Right renal pelvis (tissue), 4 donors: ENCODE results near the gene NKAIN2. TPM values are rescaled to one million over a fixed set of nuclear protein-coding genes. Genes with fewer than 3 reads are reported as not detected.
"Not testable (repeated sequence)": the region's sequence is repeated elsewhere in the genome, so short reads cannot be mapped to it uniquely, and the experiment has no call there.

ENCODE experiments used
- DNase-seq, 4 donors: peaks; one replicate each; pipeline ENCODE4 v3.0.0-alpha.2; 2013; ENCODE audit warnings: low read depth in 4 of 4, low spot score in 3 of 4, missing footprints in 1 of 4
- polyA plus RNA-seq, 4 donors: library from polyadenylated mRNA; unstranded; fragments of 120-200 nt; gene quantifications; one replicate each; pipeline ENCODE4 v1.2.1, GENCODE V29; 2013; ENCODE audit not compliant: insufficient read length in 4 of 4

Gene NKAIN2
- polyA plus RNA-seq, 4 donors: 16.1 to 34.6 (median 23.6) TPM

DNA sequence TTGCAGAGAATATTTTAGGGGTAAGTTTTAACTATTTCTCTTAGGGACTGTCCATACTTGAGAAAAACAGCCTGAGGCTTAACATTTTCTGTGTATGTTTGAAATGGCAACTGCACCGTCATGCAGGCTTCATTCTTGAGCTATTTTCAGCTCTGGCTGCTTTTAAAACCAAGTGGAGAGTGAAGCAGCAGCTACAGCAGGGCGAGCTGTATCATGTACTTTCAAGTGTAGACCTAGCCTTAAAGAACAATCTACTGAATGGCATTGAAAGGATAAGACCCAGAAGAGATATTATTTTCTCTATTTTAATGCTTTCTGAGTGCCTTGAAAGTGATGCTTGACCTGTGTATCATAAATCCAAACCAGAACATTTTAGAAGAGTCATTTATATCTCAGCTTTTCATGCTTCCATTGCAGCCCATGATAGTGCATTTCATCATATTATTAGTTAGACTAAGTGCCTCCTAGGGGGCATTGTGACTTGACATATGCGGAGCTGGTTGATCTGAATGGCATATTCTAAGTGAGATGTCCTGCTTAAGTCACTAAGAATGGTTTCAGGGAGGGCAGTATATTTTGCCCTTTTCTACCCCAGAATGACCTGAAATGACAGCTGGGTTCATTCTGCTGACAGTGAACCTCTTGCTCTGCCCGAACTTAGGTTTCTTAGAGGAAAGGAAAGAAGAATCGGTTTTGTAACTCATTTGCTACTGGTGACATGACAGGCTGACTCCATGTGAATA, 85.3 kb downstream of the NKAIN2 start:
- DNase-seq: no peak

DNA sequence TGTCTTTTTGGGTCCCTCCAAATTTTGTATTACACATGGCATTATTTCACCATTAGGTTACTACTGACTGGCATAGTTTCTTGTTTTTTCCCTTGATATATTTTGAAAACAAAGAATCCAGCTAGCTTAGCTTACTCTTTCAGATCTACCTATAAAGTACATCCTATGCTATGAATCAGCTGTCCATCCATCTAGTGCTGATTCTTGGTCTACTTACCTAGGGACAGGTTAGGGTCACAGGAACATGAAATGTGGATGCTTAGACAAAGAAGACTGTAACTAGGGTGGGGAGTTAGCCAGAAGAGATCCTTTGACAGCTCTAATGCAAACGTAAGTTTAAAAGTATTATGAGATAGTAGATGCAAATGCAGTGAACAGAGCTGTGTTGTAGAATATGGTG, 91.7 kb downstream of the NKAIN2 start:
- no peak for DNase-seq

DNA sequence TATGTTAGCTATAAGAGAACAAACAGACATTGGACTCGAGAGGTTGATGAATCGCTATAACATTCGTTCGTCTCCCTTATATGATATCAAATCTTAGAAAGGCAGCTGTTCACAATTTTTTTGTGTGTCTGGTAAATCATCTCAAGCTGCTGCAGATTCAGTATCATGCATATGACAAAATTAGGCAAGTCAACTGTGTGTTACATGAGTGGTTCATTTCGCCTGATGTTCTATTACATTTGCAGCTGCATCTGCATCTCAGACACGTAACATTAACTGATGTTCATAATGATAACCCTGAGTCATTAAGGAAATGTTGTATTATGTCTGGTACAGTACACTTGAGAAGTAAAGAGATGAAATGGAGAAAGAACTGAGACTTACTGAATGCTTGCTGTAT, 92.1 kb downstream of the NKAIN2 start:
- DNase-seq: no peak

DNA sequence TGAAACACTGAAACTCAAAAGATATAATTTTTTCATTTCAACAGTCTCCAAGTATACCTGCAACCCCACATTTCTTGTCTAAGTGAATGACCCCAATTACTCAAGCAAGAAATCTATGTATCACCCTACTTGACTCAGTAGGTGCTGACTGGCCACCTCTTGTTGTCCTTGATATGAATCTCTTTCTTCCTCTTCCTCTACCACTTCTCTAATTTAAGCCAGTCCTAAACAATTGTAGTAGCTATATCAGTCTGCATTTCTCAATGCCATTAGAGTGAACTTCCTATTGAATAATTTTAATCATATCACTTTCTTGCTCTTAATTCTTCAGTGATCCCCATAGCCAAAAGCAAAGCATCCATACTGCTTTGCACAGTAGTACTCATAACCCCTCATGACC, 93.2 kb downstream of the NKAIN2 start:
- no peak for DNase-seq

DNA sequence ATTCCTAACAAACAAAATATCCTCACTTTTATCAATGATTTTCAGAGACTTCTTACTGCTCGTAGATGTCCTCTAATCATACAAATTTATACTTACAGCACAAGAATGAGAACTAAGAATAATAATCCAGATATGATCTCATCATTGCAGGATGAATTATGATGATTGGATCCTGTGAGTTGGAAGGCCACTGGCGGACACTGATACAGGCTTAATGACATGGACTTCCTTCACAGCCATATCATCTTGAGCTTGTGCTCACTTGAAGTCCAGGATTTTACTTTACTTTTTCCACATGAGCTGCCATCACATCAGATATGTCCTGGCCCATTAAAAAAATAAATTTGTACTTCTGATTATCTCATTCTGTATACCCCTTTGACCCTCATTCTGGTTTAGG, 94.3 kb downstream of the NKAIN2 start:
- no peak for DNase-seq

DNA sequence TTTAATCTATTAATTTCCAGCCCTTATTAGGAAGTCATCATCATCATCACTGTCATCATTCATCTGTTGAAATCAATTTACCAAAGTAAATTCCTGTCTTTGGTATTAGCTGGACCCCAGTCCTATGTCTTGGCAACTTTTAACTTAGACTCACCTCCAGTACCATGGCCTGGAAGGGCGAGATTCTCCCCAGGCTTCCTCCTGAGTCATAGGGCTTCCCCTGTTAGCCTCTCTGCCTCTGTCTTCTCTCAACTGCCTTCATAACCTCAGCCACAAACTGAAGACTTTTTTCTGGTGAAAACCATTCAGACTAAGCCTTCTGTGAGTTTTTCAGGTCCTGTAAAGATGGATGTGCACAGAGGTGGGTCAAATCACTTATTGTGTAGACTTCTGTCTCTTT, 95.0 kb downstream of the NKAIN2 start:
- DNase-seq: no peak

DNA sequence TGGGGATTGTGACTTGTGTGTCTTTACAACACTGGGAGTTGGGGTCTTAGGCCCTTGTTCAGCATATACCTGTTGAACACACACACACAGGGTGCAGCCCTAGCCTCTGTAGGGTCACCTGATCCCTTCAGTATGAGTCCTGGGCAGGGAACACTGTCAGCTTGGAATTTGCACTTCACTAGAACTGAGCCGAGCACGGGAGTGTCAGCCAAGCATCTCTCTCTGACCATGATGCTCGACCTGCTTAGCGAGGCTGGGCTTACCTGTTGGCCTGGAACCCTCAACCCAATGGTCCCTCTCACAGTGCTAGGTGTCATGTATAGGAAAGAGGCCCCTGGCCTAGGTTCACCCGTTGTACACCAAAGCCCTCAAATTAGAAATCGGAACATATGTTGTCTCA, 96.1 kb downstream of the NKAIN2 start:
- DNase-seq: no peak

DNA sequence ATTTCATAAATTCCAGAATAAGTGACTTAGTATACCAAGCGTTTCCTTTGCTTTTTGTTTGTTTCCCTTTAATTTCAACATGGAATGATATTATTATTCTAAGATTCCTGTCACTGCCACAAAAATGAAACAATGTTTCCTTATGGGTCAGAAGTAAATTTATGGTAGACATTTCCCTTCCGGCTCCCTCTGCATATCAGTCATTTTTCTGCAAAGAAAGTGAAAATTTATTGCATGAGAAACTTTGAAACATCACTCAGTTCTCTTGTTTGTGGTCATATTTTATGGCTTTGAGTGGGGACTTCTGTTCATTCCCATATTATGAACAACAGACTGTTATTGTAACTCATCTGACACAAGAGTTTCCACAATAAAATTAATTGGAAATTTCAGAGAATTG, 97.8 kb downstream of the NKAIN2 start:
- DNase-seq: no peak

DNA sequence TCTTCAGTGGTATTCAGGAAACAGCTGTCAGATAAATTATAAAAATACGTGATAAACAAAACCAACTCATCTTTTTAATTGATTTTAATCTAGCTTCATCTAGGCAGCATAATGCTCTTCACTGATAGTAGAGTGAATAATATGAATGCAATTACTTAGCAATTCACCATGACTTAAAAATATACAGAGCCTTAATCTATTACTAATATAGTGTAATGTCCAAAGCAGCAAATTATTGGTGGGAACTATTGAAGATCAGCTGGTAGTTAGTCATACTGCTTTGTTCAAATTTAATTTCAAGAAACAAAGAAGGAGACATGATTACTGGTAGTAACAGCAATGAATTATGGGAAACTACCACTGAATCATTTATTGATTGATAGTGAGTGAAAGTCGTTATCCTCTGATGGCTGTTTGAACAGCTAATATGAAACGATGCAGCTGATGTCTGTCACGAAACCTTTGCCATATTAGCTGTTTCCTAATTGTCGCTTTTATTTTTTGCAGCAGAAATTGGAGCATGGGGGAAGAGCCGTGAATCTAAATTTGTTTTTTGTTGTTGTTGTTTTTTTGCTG, 99.2 kb downstream of the NKAIN2 start:
- DNase-seq: no peak

DNA sequence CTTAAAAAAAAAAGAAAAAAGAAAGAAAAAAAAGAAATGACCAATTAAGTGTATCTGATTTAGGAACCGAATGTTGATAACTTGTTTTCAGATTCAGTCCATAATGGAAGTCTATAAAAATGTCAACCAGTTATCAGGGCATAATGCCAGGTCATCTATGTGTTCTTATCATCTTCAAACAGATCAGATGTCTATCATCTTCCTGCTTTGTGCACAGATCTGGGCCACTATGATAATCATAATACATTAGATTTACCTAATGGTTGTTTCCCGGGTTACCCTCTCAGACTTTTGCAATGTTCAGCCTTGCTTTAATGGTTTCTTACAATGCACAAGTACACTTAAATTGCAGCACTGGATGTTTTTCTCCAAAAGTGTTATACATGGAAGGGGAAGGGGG, 100.6 kb downstream of the NKAIN2 start:
- no peak for DNase-seq

DNA sequence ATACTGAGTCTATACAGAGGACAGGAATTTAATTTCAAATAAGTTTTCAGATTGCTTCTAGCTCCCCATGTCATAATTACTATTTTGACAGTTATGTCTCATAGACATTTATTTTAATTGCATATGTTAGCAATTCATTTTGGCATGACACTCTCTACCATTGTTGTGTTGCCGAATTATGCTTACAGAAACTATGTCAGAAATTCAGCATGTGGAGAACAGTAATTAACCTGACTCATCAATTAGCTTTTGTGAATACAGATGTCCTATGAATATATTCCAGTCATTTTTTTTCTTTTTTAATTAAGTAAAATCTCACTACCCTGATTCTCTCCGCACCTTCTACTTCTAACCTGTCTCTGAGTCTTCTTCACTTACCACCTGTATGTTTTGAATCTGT, 105.1 kb downstream of the NKAIN2 start:
- DNase-seq: no peak

DNA sequence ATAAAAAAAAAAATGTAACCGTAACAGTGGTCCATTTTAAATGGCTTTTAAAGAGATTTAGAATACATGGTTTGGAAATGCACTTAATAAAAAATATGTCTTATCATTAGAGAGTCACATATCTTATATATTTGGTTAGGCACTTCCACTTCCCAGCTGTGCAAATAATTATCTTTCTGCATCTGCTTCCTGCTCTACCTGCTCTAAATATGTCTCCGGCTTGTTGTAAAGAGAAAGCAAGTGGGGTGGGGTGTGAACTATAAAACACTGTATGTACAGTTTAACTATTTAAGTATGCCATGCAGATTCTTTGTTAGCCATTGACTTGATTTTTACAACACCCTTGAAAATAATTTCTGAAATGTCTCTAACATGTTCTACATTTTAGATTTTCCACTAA, 106.3 kb downstream of the NKAIN2 start:
- DNase-seq: no peak

DNA sequence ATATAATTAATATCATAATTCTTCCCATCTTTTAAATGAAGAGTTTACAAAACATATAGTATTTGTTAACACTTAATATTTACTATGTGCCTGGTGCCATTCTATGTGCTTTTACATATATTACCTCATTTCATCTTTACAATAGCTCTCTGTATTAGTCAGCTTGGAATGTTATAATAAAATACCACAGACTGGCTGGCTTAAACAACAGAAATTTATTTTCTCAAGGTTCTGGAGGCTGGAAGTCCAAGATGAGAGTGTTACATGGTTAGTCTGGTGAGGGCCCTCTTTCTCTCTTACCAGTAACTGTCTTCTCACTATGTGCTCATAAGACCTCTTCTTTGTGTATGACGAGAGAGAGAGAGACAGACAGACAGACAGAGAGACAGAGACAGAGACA, 110.2 kb downstream of the NKAIN2 start:
- no peak for DNase-seq

DNA sequence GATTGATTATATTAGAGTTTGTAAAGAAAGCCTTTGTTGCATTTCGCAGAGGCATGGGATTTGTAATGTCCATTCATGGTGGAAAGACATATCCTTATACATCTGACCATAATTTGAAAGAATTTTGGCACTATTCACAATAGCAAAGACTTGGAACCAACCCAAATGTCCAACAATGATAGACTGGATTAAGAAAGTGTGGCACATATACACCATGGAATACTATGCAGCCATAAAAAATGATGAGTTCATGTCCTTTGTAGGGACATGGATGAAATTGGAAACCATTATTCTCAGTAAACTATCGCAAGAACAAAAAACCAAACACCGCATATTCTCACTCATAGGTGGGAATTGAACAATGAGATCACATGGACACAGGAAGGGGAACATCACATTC, 119.7 kb downstream of the NKAIN2 start:
- not testable (repeated sequence) for DNase-seq

DNA sequence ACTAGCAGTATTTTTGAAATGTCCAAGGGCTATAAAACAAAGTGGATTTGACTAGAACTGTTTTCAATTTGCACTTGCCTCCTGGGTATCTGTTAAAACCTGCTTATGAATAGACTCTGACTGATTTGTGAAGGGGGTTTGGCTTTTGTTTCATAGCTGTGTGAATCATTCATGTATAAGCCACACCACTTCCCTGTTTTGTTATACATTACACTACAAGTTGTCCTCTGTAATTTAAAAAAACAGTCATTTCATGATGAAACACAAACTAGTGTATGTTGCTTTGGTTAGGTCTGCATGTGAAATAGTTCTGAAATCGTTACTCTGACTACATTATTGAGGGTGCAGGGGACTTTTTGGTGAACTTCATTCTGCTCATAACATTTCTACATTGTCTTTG, 121.7 kb downstream of the NKAIN2 start:
- DNase-seq: no peak

DNA sequence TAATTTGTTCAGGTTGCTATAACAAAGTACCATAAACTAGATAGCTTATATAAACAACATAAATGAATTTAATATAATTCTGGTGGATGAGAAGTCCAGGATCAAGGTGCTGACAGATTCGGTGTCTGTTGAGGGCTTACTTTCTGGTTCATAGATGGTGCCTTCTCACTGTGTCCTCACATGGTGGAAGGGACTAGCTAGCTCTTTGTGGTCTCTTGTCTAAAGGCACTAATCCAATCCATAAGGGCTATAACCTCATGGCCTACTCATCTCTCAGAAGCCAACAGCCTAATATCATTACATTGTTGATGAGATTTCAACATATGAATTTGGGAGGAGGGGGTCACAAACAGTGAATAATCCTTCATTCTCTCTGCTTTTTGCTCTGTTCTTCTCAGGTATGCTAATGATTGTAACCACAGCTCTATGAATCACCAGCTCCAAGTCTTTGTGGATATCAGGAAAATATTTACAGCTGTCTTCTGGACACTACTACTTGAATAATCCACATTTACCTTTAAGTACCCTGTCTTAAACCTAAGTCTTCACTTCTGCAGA, 122.3 kb downstream of the NKAIN2 start:
- DNase-seq: no peak

DNA sequence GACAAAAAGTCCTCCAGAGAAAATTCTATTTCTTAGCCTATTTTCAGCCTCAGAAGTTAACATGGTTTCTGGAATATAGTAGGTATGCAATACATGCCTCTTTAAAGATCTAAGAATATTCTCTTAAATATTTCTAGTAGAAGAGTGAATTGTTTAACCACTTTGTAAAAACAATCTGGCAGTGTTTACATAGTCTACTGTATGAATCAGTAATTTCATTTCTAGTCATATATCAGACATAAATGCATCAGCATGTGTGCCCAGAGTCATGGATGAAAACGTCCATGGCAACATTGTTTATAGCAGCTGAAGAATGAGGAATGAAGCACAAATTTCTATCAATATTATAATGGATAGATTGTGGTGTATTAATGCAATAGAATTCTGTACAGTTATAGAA, 124.9 kb downstream of the NKAIN2 start:
- DNase-seq: no peak

DNA sequence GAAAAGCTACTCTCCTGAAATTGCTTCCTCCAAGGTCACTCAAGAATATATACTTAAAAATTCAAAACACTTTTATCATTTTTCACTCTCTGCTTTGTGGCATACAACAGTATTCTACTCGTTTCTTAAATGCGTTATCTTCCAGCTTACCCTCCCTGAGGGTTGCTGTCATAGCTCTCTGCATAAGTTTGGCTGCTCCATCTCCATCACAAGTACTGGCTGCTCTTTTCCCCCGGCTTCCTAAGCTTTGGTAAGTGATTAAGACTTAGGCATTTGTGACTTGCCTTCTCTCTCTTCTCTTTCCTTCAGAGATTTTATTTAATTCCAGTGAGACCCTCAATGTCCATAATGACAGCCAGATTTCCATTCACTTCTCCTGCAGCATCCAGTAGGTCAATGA, 128.3 kb downstream of the NKAIN2 start:
- DNase-seq: no peak

DNA sequence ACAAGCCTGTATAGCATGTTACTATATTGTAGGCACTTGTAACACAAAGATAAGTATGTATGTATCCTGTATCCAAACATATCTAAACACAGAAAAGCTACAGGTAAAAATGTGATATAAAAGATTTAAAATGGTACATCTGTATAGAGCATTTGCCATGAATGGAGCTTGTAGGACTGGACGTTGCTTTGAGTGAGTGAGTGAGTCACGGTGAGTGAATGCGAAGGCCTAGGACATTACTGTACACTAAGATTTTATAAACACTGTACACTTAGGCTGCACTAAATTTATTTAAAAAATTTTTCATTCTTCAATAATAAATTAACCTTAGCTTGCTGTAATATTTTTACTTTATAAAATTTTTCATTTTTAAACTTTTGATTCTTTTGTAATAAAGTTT, 136.9 kb downstream of the NKAIN2 start:
- DNase-seq: no peak

DNA sequence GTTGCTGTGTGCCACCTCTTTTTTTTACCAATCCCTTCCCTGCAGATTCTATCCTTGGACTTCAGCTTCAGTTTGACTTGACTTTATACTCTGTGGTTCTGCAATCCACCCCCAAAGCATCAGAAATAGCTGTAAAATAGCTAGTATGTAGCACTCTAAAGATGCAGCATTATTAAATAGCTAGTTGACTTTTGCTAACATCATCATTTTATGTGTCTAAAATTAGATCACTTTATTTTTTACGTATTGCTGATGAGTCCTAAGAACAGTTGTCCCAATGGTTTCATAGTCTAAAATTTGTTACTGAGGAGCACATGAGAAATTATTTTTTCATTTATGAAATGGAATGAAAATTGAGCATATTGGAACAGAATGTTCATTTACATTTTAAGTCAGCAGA, 138.2 kb downstream of the NKAIN2 start:
- no peak for DNase-seq

DNA sequence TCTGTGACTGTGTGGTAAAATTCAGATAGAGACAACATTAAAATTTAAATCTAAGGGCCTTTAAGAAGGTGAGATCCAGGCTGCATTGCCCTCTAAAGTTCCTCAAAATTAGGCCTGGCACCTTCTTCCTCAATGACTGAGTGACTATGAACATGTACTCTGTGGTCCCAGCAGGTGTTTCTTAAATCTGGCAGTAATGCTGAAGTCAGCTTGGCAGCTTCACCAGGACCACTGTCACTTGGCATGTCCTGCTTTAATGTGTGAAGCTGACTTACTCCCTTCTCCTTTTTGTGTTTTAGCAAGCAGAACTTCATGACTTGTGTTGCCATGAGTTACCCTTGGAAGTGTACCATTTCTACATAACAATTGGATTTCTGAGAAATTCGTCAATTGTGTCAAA, 141.7 kb downstream of the NKAIN2 start:
- no peak for DNase-seq

DNA sequence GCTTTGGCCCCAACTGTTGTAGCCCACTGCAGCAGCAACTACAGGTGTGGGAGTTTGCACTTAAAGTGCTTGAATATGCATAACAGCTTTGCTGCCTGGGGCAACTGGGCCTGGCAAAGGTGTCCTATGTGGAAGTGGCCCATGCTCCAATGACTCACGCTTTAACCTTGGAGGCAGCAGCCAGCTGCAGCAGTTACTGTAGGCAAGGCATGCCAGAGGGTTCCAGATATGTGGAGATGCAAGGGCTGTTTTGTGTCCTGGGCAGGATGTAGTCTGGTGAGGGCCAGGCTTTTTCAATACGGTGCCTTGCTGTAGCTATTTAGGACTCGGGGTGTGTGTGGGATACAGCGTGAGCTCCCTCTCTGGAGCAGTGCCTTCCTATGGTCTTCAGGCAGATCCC, 150.3 kb downstream of the NKAIN2 start:
- no peak for DNase-seq
